Fibroblast of lung (primary cell): ENCODE measurements around the gene RPSA. TPM values are rescaled to one million over a fixed set of nuclear protein-coding genes. Genes with fewer than 3 reads are reported as not detected.
"Not testable (repeated sequence)": the region's sequence is repeated elsewhere in the genome, so short reads cannot be mapped to it uniquely, and the experiment has no call there.

Experiments used
- DNase-seq, 2 donors: peaks; one replicate each; pipeline versions ENCODE4 v3.0.0 to v3.0.0-alpha.2; 2010; ENCODE audit warnings: low read depth in 2 of 2
- H2AFZ ChIP-seq: 2 replicates; pipeline ENCODE4 v1.5.1; 2012; ENCODE audit warnings: low read length, control low read depth, inconsistent platforms
- H3K27ac ChIP-seq: 2 replicates; pipeline ENCODE4 v1.5.1; 2011; ENCODE audit warnings: low read length, control low read depth; ENCODE audit not compliant: insufficient read depth
- H3K27me3 ChIP-seq: 2 replicates; pipeline ENCODE4 v1.5.1; 2011; ENCODE audit warnings: mild to moderate bottlenecking, low read length; ENCODE audit not compliant: control insufficient read depth, insufficient read depth
- H3K36me3 ChIP-seq: 2 replicates; pipeline ENCODE4 v1.5.1; 2011; ENCODE audit warnings: low read length; ENCODE audit not compliant: control insufficient read depth, insufficient read depth
- H3K4me1 ChIP-seq: 2 replicates; pipeline ENCODE4 v1.5.1; 2011; ENCODE audit warnings: low read length; ENCODE audit not compliant: control insufficient read depth, insufficient read depth; ENCODE audit errors: extremely low read depth
- H3K4me2 ChIP-seq: 2 replicates; pipeline ENCODE4 v1.5.1; 2011; ENCODE audit warnings: low read length, control low read depth; ENCODE audit not compliant: insufficient read depth; ENCODE audit errors: extremely low read depth
- H3K4me3 ChIP-seq, 4 experiments: fragments of 200-600 bp in 1 of 4; sonication (generic) in 1 of 4; replicated peaks in 1 of 4; 2 replicates each; pipeline ENCODE4 v1.5.1; 2011 to 2016; ENCODE audit warnings: low read length in 4 of 4, low read depth in 3 of 4, mild to moderate bottlenecking in 3 of 4, control low read depth in 2 of 4, inconsistent platforms in 1 of 4, mixed read lengths in 1 of 4; ENCODE audit not compliant: insufficient read depth in 1 of 4; ENCODE audit errors: control extremely low read depth in 1 of 4
- H3K79me2 ChIP-seq: 2 replicates; pipeline ENCODE4 v1.5.1; 2012; ENCODE audit warnings: mild to moderate bottlenecking, low read length, inconsistent platforms; ENCODE audit not compliant: control insufficient read depth, insufficient read depth
- H3K9ac ChIP-seq: 2 replicates; pipeline ENCODE4 v1.5.1; 2011; ENCODE audit warnings: mild to moderate bottlenecking, low read length, control low read depth; ENCODE audit not compliant: insufficient read depth
- H3K9me3 ChIP-seq: 2 replicates; pipeline ENCODE4 v1.5.1; 2012; ENCODE audit warnings: low read depth, low read length; ENCODE audit not compliant: control insufficient read depth, insufficient read depth
- H4K20me1 ChIP-seq: 2 replicates; pipeline ENCODE4 v1.5.1; 2011; ENCODE audit warnings: low read length; ENCODE audit not compliant: control insufficient read depth, insufficient read depth; ENCODE audit errors: extremely low read depth
- EZH2 ChIP-seq: IDR thresholded peaks from 2 replicates; pipeline ENCODE4 v1.5.1; 2012; ENCODE audit warnings: low read length, control low read depth, mild to moderate bottlenecking; ENCODE audit errors: missing control alignments
- polyA plus RNA-seq, 2 donors: library from polyadenylated mRNA; depleted of rRNA in 1 of 2; stranded (reverse) in 1 of 2; unstranded in 1 of 2; fragments of >200 nt; gene quantifications; 2 replicates each; pipeline ENCODE4 v1.2.1, GENCODE V29; 2011 to 2012; ENCODE audit warnings: missing spikeins in 1 of 2
- total RNA-seq: library from RNA; depleted of rRNA; stranded (reverse); fragments of >200 nt; gene quantifications from 2 replicates; pipeline ENCODE4 v1.2.1, GENCODE V29; 2014
- TF ChIP-seq, protein P1 (sequence below), 2 donors: IDR thresholded peaks in 1 of 2; conservative IDR thresholded peaks in 1 of 2; 1 replicate in 1 of 2; 2 replicates in 1 of 2; pipeline ENCODE4 v1.5.1; 2011 to 2012; ENCODE audit warnings: low read length in 2 of 2, control low read depth in 1 of 2, inconsistent platforms in 1 of 2, low read depth in 1 of 2, mild to moderate bottlenecking in 1 of 2

Gene RPSA
- total and polyA plus RNA-seq, 2 donors (not counting 1 experiment from before 2014, with no cell fraction given): 1,607 to 2,369 TPM

DNA sequence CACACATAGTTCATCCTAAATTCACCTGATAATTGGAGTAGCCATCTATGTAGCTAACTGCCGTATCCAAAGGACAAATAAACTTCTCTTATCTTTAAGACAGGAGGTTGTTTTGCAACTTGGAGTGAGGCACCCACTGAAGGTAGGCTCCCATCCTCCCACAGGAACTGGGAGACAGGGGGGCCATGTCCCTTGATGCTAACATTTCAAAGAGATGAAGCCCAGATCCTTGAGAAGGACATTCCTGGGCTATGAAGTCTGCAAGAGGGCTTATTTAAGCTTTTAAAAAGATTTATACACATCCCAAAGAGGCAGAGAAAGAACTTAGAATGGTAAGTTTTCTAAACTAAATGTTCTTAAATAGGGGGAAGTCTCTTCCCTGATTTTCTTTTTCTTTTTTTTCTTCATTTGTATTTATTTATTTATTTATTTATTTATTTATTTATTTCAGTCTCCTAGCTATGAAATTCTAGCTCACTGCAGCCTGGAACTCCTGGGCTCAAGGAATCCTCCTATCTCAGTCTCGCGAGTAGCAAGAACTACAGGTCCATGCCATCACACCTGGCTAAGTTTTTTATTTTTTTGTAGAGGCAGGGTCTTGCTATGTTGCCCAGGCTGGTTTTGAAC, 48.2 kb downstream of the RPSA start:
- Histone ChIP-seq H3K4me1 (no peaks in the 10 kb centered on the region), H3K4me2 (no peak overlapping the region), H3K9ac (no peak overlapping the region), H3K79me2 (no peaks in the 10 kb centered on the region), H3K36me3 (no peaks in the 10 kb centered on the region), H3K27ac (no peak overlapping the region), H3K27me3 (no peaks in the 10 kb centered on the region), H4K20me1 (no peaks in the 10 kb centered on the region), H2AFZ (no peak overlapping the region), H3K4me3 (no peak overlapping the region), H3K9me3 (no peaks in the 10 kb centered on the region)
- no peak for DNase-seq
- TF ChIP-seq, protein P1, sequence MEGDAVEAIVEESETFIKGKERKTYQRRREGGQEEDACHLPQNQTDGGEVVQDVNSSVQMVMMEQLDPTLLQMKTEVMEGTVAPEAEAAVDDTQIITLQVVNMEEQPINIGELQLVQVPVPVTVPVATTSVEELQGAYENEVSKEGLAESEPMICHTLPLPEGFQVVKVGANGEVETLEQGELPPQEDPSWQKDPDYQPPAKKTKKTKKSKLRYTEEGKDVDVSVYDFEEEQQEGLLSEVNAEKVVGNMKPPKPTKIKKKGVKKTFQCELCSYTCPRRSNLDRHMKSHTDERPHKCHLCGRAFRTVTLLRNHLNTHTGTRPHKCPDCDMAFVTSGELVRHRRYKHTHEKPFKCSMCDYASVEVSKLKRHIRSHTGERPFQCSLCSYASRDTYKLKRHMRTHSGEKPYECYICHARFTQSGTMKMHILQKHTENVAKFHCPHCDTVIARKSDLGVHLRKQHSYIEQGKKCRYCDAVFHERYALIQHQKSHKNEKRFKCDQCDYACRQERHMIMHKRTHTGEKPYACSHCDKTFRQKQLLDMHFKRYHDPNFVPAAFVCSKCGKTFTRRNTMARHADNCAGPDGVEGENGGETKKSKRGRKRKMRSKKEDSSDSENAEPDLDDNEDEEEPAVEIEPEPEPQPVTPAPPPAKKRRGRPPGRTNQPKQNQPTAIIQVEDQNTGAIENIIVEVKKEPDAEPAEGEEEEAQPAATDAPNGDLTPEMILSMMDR (conservative IDR thresholded peaks at IDR 0.05 in 1 of 2, IDR thresholded peaks at IDR 0.05 in 1 of 2; ENCODE audit: low read depth in 1 of 2, low read length in 2 of 2): no peak
- TF ChIP-seq EZH2: no peak

DNA sequence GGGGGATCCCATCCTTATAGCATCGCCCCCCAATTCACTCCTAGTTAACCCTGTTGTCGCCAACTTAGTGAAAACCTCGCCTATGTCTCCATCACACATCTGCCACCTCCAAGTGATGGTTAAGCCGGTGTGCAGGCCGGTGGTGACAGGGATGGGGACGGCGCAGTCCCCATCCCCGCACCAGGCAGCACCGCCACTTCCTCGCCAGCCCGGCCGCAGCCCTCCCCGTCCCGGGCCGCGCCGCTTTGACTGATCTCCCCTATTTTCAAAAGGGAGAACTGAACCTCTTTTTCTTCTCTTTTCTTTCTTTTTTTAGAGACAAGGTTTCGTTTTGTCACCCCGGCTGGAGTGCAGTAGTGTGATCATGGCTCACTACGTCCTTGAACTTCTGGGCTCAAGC, 49.6 kb downstream of the RPSA start:
- H3K9me3 ChIP-seq: no peaks in the 10 kb centered on the region
- no peak for DNase-seq
- no peaks in the 10 kb centered on the region for H3K27me3 ChIP-seq
- no peaks in the 10 kb centered on the region for H3K79me2 ChIP-seq
- H3K4me1 ChIP-seq: no peaks in the 10 kb centered on the region
- H3K9ac ChIP-seq: no peak overlapping the region
- no peaks in the 10 kb centered on the region for H4K20me1 ChIP-seq
- no peak for TF ChIP-seq EZH2
- TF ChIP-seq, protein P1 (conservative IDR thresholded peaks at IDR 0.05 in 1 of 2, IDR thresholded peaks at IDR 0.05 in 1 of 2; ENCODE audit: low read depth in 1 of 2, low read length in 2 of 2): no peak
- no peak overlapping the region for H3K4me3 ChIP-seq
- no peak overlapping the region for H3K4me2 ChIP-seq
- H3K27ac ChIP-seq: no peak overlapping the region
- no peak overlapping the region for H2AFZ ChIP-seq
- no peaks in the 10 kb centered on the region for H3K36me3 ChIP-seq

DNA sequence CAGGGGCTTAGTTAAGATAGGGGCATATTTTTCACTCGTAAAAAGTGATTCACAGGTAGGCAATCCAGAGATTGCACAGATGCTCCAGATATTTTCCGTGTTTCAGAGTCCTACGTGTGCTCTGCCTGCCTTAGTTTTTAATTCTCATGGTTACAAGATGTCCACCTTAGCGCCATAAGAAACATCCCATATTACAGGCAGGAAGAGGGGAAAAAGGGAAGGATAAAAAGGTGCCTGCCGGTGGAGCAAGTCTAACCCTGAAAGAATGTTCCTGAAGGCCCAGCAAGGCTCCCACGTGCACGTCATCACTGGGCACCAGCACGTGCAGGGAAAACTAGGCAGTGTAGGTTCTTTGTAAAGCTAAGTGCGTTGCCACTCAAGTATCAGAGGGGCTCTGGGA, 50.8 kb downstream of the RPSA start:
- TF ChIP-seq, protein P1 (conservative IDR thresholded peaks at IDR 0.05 in 1 of 2, IDR thresholded peaks at IDR 0.05 in 1 of 2; ENCODE audit: low read depth in 1 of 2, low read length in 2 of 2): no peak
- TF ChIP-seq EZH2: no peak
- no peaks in the 10 kb centered on the region for H3K4me1 ChIP-seq
- H2AFZ ChIP-seq: no peak overlapping the region
- H3K36me3 ChIP-seq: no peaks in the 10 kb centered on the region
- H3K9me3 ChIP-seq: no peaks in the 10 kb centered on the region
- H3K27ac ChIP-seq: no peak overlapping the region
- H4K20me1 ChIP-seq: no peaks in the 10 kb centered on the region
- no peak overlapping the region for H3K9ac ChIP-seq
- H3K4me2 ChIP-seq: no peak overlapping the region
- no peak overlapping the region for H3K4me3 ChIP-seq
- no peaks in the 10 kb centered on the region for H3K27me3 ChIP-seq
- no peak for DNase-seq
- H3K79me2 ChIP-seq: no peaks in the 10 kb centered on the region

DNA sequence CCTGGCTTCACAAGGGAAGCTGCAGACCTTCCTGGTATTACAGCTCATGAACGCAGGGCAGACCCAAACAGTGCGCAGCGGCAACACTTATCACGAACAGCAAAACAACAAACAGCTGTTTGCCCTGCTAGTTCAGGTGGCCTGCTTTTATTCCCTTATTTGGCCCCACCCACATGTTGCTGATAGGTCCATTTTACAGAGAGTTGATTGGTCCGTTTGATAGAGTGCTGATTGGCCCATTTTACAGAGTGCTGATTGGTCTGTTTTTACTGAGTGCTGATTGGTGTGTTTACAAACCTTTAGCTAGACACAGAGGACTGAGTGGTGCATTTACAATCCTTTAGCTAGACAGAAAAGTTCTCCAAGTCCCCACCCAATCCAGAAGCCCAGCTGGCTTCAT, 52.1 kb downstream of the RPSA start:
- H3K27ac ChIP-seq, H3K4me2 ChIP-seq, DNase-seq, H3K79me2 ChIP-seq, H3K4me3 ChIP-seq, H3K9ac ChIP-seq, H3K36me3 ChIP-seq, H3K4me1 ChIP-seq, H3K9me3 ChIP-seq, H4K20me1 ChIP-seq, H3K27me3 ChIP-seq, H2AFZ ChIP-seq: not testable (repeated sequence)
